Embryonic facial prominence (tissue), 1 donor: ENCODE results near the gene FLII.
A peak's percentile ranks its signal among the peaks of the same experiment; 100 is the strongest.

Source experiments
- DNase-seq: peaks from one replicate; pipeline ENCODE4 v3.0.0-alpha.2; 2016; ENCODE audit errors: extremely low spot score

FLII gene

GRCh38 chr17:18245038-18245776, 13.3 kb downstream of the FLII start:
- no peak for DNase-seq

GRCh38 chr17:18241229-18241871, 17.2 kb downstream of the FLII start:
- no peak for DNase-seq

- no peak for DNase-seq
These were observed 18.1 kb downstream of the FLII start for GRCh38 chr17:18240449-18240848.

DNA sequence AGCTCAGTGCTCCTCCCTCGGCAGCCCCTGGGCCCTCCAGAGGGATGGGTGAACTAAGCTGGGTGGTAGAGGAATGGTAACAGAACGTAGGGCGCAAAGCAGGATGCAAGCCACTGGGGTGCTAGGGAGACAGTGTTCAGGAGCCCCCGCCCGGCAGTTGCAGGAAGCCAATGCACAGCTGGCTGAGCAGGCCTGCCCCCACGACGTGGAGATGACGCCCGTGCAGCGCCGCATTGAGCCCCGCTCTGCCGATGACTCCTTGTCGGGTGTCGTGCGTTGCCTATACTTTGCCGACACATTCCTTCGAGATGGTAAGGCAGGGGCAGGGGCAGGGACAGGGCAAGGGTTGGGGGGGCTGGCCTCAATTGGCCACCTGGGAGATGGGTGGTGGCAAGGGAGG, 20.2 kb downstream of the FLII start:
- DNase-seq, result no peak

DNA sequence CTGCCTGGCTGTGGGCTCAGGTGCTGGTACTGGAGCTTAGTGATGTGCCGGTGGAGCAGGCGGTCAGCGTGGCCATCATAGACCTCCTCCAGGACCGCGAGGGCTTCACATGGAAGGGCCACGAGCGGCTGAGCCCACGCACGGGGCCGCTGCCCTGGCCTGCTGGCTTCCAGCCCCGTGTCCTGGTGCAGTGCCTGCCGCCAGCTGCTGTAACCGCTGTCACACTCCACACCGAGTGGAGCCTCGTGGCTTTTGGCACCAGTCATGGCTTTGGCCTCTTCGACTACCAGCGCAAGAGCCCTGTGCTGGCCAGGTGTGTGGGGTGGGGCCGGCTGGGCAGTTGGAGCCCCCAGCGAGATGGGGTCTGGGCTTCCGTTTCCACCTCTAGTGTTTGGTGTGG, 21.1 kb downstream of the FLII start:
- DNase-seq, result no peak

GRCh38 chr17:18236494-18236893, 22.0 kb downstream of the FLII start:
- no peak for DNase-seq

DNA sequence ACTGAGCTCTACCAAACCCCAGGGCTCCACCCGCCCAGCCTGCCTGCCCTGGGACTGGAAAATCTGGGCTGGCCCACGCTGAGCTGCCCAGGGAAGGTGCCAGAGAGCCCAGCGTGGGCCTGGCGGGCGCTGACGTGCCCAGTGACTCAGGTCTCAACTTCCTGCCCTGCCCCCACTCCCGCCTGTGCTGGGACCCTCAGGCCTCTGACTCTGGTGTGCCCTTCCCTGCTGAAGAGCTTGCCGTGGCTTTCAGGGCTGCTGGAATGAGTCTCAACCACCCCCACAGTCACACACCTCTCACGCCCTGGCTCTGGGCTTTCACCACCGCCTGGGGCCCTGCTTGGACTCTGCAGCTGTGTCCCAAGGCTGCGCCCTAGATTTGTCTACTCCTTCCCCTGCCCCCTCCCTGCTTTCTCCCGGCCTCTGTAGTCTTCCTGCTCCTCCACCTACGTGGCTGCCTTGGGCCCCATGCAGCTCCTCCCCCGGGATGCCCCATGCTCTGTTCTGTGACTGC, 22.7 kb downstream of the FLII start:
- no peak for DNase-seq

DNA sequence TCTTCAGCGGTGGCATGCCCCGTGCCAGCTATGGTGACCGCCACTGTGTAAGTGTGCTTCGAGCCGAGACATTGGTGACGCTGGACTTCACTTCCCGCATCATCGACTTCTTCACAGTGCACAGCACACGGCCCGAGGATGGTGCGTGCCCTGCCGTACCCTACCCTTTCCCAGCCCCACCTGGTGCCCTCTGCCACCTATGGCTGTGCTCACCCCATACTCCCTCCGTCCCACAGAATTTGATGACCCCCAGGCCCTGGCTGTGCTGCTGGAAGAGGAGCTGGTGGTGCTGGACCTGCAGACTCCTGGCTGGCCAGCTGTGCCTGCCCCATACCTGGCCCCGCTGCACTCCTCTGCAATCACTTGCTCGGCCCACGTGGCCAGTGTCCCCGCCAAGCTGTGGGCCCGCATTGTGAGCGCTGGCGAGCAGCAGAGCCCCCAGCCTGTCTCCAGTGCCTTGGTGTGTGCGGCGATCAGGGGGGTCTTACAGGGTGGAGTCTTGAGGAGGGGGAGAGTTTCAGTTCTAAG, 23.6 kb downstream of the FLII start:
- DNase-seq, result no peak

DNA sequence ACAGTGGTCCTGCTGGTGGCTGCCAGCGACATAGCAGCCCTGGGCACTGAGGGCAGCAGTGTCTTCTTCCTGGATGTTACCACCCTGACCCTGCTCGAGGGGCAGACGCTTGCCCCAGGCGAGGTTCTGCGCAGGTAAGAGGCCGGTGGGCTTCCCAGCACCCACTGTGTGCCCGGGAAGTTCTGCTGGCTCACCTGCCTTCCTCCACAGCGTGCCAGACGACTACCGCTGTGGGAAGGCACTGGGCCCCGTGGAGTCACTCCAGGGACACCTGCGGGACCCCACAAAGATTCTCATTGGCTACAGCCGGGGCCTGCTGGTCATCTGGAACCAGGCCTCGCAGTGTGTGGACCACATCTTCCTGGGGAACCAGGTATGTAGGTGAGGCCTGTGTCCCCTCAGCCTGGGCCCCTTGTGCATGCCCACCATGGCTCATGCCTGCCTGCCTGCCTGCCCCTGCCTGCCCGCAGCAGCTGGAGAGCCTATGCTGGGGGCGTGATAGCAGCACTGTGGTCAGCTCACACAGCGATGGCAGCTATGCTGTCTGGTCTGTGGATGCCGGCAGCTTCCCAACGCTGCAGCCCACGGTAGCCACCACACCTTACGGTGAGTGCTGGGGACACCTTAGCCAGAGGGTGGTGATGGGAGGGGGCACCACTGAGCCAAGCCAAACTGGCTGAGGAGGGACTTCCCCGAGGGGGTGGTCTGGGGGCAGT, 24.6 kb downstream of the FLII start:
- no peak for DNase-seq

- DNase-seq, result no peak
These were observed 27.4 kb downstream of the FLII start for GRCh38 chr17:18231164-18231563.

DNA sequence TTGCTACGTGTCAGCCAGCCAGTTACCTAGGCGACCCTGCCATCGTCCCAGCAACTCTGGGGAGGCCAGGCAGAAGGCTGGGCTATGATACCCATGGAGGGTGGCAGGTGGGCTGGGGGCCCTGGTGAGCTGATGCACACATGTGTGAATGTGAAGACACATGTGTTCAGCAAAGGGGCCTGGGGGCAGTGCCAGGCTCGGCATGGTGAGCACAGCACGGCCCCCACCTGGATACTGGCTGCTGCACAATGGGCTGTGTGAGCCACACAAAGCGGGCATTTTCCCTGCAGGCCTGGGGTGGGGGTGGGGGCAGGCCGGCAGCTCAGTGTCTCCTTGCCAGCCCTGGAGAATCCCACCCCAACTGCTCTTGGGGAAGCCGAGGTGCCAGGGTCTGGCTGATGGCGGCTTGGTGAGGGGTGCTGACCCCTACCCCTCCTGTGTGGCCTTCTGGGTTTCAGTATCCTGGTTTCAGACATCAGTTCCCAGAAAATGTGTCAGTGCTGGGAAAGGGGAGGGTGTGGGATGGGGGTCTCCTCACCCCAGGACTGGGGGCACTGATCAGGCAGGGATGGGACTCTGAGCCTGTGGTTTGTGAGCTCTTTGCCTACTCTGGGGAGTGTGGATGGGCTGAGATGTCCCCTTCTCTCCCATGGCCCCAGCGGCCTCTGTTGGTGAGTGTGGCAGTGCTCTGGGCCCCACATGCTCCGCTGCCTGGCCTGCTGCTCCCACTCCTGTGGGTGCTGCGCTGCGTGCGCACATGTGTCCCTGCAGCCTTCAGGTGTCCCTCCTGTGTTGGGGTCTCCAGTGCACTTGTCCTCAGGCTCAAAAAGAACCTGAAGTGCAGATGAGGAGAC, 28.0 kb downstream of the FLII start:
- no peak for DNase-seq

DNA sequence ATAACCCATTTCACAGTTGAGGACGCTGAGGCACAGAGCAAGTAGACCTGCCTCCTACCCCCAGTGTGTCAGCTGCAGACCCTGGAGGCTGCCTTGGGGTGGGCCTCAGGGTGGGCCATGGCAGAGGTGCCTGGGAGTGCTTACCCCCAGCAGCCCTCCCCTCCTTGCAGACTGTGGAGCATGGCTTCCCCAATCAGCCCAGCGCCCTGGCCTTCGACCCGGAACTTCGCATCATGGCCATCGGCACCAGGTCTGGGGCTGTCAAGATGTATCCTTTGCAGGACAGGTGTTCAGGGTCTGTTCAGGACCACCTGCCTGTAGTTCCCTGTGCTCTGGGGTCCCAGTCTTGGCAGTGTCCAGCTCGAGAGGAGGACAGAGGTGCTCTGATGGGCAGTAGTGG, 28.8 kb downstream of the FLII start:
- no peak for DNase-seq

DNA sequence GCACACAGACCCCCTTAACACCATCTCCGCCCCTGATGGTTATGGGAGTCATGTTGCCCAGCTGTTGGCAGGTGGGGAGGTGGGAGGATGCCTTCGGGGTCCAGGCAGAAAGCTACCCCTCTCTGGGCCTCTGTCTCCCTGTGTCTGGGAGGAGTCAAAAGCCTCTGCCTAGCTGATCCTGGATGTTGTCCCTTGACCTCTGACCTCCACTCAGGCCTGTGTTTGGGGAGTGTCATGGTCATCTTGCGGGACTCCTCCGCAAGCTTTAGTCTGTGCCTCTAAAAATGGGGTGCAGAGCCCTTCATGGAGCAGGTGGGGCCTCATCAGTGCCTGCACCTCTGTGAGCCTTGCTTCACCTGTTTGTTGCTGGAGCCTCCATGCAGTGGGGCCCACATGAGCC, 29.3 kb downstream of the FLII start:
- no peak for DNase-seq

DNA sequence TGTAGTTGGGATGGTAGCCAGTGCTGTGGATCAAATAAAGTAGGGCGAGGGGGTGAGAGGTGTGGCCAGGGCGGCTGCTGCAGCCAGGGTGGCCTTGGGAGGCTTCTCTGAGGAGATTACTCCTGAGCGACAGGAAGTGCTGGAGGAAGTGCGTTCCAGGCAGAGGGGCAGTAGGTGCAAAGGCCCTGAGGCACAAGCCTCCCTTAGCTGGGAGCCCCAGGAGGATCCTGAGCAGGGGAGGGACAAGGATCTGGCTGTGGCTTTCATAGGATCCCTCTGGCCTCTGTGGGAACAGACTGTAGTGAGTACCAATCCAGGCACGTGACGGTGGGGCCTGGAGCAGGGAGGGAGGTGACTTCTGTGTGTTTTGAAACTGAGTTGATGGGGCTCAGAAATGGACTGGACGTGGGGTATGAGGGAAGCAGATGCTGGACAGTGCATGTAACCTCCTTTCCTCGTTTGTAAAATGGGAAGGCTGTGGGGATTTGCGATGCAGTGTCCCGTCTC, 30.3 kb downstream of the FLII start:
- DNase-seq, result no peak

DNA sequence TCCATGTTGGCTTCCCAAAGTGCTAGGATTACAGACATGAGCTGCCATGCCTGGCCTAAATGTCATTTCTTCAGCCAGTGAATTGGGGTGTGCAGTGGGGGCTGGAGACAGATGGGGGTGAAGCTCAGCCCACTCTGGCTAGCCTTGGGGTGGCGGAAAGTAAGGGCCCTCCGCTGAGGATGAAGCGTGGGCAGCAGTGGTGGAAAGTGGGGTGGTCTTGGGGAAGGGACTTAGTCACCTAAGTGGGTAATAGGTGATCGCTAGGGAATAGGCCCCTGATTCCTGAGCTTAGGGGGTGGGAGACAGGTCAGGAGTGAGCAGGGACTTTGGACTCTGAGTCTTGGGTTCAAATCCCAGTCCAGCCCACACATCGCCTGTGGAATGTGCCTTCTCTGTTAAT, 30.9 kb downstream of the FLII start:
- no peak for DNase-seq

DNA sequence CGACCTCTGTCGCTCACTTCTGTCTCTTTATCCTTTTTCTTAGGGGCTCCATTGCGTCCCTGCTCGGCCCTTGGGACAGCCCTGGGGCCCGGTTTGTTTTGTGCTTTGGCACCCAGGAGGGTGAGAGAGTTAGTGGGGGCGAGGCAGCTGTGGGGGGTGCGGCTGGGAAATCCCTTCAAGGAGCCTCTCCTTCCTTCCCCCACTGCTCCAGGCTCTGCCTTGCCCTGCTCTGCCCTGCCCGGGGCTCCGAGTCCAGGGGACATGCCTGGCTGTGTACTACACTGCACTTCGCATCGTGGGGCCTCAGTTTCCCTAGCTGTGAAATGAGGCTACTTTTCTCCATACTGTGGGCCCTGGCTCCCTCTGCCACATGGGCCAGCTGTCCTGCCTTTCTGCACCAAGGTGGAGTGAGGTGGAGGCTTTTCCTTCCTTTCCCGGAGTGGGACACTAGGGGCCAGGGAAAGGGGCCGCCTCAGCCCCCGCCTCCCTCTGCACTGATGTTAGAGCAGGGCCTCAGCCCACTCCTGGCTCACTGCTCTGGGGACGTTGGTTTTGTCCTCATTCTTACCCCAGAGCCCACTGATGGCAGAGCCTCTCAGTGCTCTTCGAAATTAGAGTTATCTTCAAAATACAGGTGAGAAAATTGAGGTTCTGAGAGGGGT, 32.1 kb downstream of the FLII start:
- no peak for DNase-seq

GRCh38 chr17:18225642-18226283, 32.8 kb downstream of the FLII start:
- DNase-seq, result no peak

- peak; percentile 86 for DNase-seq
These were observed 33.4 kb downstream of the FLII start, which contains the start of gene LLGL1 for GRCh38 chr17:18225121-18225641. Gene LLGL1, plus strand, starts transcription at chr17:18225635. Its CDS starts 48 bp downstream, at chr17:18225683.

DNA sequence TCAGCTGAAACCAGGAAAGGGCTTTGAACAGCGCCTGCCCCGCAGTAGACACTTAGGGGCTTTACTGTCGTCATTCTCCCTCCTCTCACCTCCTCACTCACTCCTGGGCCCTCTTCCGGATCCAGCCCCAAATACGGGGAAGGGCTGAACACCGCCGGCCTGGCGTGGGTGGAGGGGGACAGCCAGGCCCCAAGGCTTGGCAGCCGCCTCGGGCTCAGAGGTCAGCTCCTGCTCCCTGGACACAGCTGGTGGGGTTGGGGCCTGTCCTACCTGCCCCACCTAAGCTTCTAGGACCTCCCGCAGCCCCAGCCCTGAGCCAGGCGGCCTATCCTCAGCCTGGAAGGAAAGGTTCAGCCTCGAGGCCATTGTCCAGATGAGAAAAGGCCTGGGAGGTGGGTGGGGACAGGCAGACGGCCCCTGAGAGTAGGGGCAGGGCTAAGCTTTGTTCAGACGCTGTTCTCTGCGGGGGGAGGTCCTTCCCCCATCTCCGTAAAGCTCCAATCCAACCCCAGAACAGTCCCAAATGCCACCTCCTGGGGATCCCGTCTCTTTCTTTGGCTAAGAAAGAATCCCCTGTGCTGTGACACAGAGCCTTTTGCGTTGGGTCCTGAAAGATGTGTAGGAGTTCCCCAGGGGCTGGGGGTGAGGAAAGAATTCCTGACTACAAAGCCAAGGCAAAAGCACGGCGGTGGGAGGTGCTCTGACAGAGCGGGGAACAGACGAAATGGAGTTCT, 34.0 kb downstream of the FLII start:
- no peak for DNase-seq
